Panc1 (cell line): Measurements from ENCODE around the gene FAM78A.

Source experiments
- REST ChIP-seq, 2 experiments: IDR thresholded peaks; 2 replicates each; pipeline ENCODE4 v1.6.1; 2011 to 2012; ENCODE audit warnings: low read depth in 2 of 2, control low read depth in 1 of 2, low read length in 1 of 2, mild to moderate bottlenecking in 1 of 2, moderate library complexity in 1 of 2; ENCODE audit not compliant: insufficient read depth in 1 of 2
- TF ChIP-seq, protein P1 (sequence below): fragments of 450-650 bp; IDR thresholded peaks from 2 replicates; pipeline ENCODE4 v1.5.1; 2017; ENCODE audit warnings: mild to moderate bottlenecking

DNA sequence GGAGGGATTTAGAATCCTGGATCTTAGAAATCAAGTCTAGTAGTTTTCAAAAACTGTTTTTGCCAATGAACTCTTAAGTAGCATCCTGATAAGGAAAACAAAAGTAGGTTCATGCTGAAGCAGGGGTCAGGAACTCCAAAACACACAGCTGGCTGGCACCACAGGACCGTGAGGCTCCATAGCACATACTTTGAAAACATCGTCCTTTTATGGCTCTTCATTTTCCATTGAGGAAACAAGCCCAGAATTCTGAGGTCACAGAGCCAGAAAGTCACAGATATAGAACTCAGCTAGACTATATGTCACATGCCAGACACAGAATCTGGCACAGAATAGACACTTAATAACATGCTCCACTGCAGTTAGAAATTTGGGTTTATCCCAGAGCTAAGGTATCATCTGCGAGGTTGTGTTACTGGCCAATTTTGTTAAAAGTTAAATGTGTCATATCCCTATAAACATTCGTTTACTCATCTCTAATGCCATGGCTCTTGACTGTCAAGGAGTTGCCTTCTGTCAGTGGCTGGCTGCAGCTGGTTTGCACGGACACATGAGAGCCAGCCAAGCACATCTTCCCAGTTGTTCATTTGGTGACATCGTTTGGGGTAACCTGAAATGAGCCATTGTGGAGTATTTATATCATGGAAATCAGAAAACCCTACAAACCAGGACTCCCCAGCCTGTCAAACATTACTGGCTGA is 58.8 kb downstream of the FAM78A start:
- TF ChIP-seq REST (IDR thresholded peaks at IDR 0.05; ENCODE audit: insufficient read depth in 1 of 2, low read depth in 2 of 2, low read length in 1 of 2) = no peak
- TF ChIP-seq, protein P1, sequence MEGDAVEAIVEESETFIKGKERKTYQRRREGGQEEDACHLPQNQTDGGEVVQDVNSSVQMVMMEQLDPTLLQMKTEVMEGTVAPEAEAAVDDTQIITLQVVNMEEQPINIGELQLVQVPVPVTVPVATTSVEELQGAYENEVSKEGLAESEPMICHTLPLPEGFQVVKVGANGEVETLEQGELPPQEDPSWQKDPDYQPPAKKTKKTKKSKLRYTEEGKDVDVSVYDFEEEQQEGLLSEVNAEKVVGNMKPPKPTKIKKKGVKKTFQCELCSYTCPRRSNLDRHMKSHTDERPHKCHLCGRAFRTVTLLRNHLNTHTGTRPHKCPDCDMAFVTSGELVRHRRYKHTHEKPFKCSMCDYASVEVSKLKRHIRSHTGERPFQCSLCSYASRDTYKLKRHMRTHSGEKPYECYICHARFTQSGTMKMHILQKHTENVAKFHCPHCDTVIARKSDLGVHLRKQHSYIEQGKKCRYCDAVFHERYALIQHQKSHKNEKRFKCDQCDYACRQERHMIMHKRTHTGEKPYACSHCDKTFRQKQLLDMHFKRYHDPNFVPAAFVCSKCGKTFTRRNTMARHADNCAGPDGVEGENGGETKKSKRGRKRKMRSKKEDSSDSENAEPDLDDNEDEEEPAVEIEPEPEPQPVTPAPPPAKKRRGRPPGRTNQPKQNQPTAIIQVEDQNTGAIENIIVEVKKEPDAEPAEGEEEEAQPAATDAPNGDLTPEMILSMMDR = no peak
